CD4-positive, alpha-beta T cell treated with Interleukin-6 at 100 ng/mL for 8 hours (primary cell): ENCODE measurements around the gene CDH13.

Source experiments
- DNase-seq: peaks from one replicate; pipeline ENCODE4 v3.0.0-alpha.2; 2020; ENCODE audit warnings: mixed read lengths, low spot score

The CDH13 gene

GRCh38 chr16:83682116-83682867 lies 1055.5 kb downstream of the CDH13 start:
- no peak for DNase-seq

- no peak for DNase-seq
Measured at GRCh38 chr16:83682868-83683235, 1056.1 kb downstream of the CDH13 start.

GRCh38 chr16:83685615-83686165 lies 1058.9 kb downstream of the CDH13 start:
- no peak for DNase-seq

- DNase-seq = no peak
Measured at GRCh38 chr16:83686726-83687125, 1060.0 kb downstream of the CDH13 start.

- DNase-seq = no peak
Measured at GRCh38 chr16:83689385-83689831, 1062.6 kb downstream of the CDH13 start.

GRCh38 chr16:83692224-83692623 lies 1065.5 kb downstream of the CDH13 start:
- no peak for DNase-seq

- DNase-seq = no peak
Measured at GRCh38 chr16:83698964-83699363, 1072.2 kb downstream of the CDH13 start.

- no peak for DNase-seq
Measured at GRCh38 chr16:83699817-83700216, 1073.0 kb downstream of the CDH13 start.

- DNase-seq = no peak
Measured at GRCh38 chr16:83700918-83701317, 1074.1 kb downstream of the CDH13 start.

- no peak for DNase-seq
Measured at GRCh38 chr16:83701494-83701893, 1074.7 kb downstream of the CDH13 start.

- DNase-seq = no peak
Measured at GRCh38 chr16:83704656-83705055, 1077.9 kb downstream of the CDH13 start.

GRCh38 chr16:83705856-83706255 lies 1079.1 kb downstream of the CDH13 start:
- DNase-seq = no peak

GRCh38 chr16:83706394-83706793 lies 1079.6 kb downstream of the CDH13 start:
- no peak for DNase-seq

GRCh38 chr16:83711069-83711468 lies 1084.3 kb downstream of the CDH13 start:
- DNase-seq = no peak

- no peak for DNase-seq
Measured at GRCh38 chr16:83713597-83713996, 1086.8 kb downstream of the CDH13 start.

- no peak for DNase-seq
Measured at GRCh38 chr16:83714286-83714685, 1087.5 kb downstream of the CDH13 start.

GRCh38 chr16:83715217-83715920 lies 1088.6 kb downstream of the CDH13 start:
- DNase-seq = no peak

GRCh38 chr16:83717308-83717707 lies 1090.5 kb downstream of the CDH13 start:
- no peak for DNase-seq

- no peak for DNase-seq
Measured at GRCh38 chr16:83717814-83718213, 1091.0 kb downstream of the CDH13 start.

- DNase-seq = no peak
Measured at GRCh38 chr16:83720213-83720612, 1093.4 kb downstream of the CDH13 start.

GRCh38 chr16:83720981-83721380 lies 1094.2 kb downstream of the CDH13 start:
- DNase-seq = no peak

- no peak for DNase-seq
Measured at GRCh38 chr16:83721676-83722075, 1094.9 kb downstream of the CDH13 start.

- no peak for DNase-seq
Measured at GRCh38 chr16:83722456-83723183, 1095.9 kb downstream of the CDH13 start.
